T follicular helper cell (primary cell): Measurements from ENCODE around the gene THSD7B.

Experiments used
- DNase-seq: peaks from one replicate; pipeline ENCODE4 v3.0.0-alpha.2; 2020; ENCODE audit warnings: low read depth

Gene THSD7B

GRCh38 chr2:136818839-136819238 lies 53.5 kb downstream of the THSD7B start:
- DNase-seq, result no peak

GRCh38 chr2:136823291-136823690 lies 57.9 kb downstream of the THSD7B start:
- DNase-seq, result no peak

- DNase-seq, result no peak
Observed at GRCh38 chr2:136828162-136828561, 62.8 kb downstream of the THSD7B start.

DNA sequence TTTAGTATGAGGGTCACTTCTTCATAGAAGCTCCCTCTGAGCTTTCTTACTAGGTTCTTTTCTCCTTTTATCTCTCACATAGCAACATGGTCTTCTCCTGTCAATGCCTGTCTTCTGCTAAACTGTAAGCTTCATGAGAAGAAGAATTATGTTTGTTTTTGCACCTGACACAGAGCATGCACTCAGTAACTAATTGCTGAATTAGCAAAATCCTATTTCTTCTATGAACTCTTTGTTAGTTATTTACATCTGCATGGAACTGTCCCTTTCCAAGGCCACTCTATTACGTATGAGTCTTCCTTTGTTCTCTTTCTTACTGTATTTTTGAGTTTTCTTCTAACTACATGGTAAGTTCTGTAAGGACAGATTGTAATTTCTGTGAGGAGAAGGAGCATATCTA lies 63.4 kb downstream of the THSD7B start:
- no peak for DNase-seq

GRCh38 chr2:136844546-136844945 lies 79.2 kb downstream of the THSD7B start:
- no peak for DNase-seq

- DNase-seq, result no peak
Observed at GRCh38 chr2:136858656-136859055, 93.3 kb downstream of the THSD7B start.

DNA sequence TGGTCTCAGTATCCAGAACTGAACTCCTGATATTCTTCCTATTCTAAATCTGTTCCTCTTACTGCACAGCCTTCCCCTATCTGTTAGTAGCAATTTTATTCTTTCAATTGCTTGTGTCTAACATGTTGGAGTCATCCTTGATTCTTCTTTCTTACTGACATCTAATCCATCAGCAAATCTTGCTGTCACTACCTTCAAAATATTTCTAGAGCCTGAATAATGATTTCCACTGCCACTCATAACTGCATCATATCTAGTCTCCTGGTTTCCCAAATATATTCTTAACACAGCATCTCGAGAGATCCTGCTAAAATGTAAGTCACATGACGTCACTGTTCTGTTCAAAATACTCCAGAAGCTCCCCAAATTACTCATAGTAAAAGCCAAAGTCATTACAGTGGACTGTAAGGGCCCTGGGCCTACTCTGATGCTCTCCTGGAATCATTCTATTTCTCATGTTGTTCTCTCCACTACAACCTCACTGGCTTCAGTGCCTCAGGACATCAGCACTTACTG lies 95.2 kb downstream of the THSD7B start:
- DNase-seq, result no peak

DNA sequence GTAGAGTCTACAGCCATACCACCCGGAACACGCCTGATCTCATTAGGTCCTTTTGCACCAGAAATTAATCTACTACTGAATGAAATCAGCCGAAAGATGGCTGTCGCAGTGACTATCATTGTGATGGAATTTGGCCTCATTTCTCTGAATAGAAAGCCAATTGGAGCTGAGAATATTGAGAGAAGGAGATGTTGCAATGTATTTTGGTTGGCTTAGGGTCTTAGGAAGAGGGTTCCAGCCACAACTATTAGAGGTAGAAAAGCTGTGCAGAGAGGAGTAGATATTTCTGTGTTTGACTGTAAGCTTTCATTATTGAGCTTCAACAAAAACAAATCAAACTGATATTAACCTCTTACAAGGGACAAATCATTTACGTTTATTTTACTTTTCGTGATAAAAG lies 98.1 kb downstream of the THSD7B start:
- no peak for DNase-seq

DNA sequence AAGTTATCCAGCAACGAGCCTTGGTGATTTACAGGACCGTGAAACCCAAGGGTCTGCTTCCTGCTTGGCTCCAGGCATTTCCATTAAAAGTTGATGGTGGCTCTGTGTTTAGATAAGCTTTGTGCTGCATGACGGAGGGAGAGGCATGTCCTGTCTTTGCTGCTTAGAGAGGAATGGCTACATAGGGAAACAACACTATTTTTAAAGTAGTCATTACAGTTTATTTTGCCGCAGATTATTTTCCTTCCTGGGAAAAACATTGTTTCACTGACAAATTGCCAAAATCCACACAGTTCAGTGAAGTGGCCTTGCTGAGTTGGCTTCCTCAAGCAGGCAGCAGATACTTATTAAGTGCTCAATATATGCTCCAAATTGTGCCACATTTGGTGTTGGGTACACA lies 98.5 kb downstream of the THSD7B start:
- no peak for DNase-seq

DNA sequence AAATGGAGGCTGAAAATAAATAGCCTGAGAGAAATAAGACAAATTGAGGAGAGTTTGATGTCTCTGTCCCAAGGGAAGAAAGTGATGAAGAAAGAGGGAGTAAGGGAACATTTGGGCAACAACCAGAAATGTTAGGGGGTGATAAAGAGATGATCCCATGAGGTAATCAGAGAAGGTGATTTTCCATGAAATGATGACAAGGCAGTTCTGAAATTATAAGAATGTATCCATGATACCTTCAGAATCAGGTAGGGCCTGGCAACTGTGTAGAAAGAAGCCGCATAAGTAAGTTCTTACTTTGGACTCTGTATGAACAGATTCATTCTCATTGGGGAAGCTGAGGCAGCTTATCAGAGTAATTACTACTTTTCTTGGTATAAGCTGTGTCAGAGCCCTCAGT lies 106.1 kb downstream of the THSD7B start:
- no peak for DNase-seq

- no peak for DNase-seq
Observed at GRCh38 chr2:136874258-136874657, 108.9 kb downstream of the THSD7B start.

GRCh38 chr2:136891100-136891499 lies 125.8 kb downstream of the THSD7B start:
- DNase-seq, result no peak

DNA sequence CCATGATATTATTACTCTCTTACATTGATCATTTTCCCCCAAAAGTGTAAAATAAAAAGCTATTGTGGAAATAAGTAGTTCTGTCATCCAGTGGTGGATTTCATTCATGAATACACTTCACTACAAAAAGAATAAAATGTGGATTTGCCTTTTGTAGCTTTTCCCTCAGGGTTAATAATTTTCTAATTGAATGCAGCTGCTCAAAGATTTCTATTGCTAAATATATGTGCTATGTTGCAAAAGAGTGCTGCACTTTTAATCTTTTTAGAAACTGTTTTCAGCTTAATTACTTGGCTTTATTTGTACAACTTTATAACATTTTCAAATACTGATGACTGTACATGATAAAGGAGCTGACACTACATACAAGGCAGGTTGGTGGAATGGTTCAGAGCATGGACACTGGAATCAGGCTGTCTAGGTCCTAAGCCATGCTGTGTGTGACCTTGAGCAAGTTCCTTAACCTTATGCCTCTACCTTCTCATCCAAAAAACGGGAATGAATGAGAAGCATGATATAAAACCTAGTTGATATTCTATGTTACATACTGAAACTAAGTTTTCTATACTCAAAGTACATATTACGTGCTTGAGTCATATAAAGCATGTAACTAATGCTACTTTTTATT lies 128.8 kb downstream of the THSD7B start:
- no peak for DNase-seq

DNA sequence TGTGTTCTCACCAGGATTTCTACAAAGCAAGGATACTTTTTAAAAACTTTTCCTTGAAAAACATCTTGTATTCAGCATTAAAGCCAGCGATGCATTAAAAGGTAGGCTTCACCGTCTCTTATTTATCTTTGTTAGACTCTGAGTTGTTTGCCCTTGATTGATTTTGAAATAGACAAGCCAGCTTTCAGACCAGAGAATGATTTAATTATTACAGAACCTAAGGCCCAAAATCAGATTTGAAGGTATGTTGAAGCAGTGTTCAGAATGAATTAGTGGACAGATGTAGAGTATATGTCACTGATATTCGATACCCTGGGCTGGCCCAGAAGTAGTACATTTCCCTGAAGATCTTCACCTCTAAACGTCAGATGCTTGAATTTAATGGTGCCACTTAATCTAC lies 136.4 kb downstream of the THSD7B start:
- DNase-seq, result no peak

- no peak for DNase-seq
Observed at GRCh38 chr2:136905779-136906178, 140.4 kb downstream of the THSD7B start.

- DNase-seq, result no peak
Observed at GRCh38 chr2:136909777-136910176, 144.4 kb downstream of the THSD7B start.

DNA sequence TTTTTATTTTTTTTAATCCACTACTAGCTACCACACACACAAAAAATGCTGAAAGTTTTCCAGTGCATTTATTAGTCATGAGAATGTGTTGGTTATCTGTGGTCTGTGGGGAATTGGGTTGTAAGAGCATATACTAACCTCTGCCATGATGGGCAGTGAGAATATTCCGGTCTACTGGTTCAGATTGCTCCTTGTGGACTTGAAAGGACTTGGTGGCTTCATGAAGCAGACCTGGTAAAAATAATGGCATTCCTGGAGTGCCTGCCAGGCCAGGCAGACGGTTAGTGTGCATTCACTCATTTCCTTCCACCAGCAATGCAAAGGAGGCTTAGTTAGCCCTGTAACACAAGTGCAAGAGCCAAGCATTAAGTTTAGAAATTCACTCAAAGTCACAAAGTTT lies 150.8 kb downstream of the THSD7B start:
- DNase-seq, result no peak

DNA sequence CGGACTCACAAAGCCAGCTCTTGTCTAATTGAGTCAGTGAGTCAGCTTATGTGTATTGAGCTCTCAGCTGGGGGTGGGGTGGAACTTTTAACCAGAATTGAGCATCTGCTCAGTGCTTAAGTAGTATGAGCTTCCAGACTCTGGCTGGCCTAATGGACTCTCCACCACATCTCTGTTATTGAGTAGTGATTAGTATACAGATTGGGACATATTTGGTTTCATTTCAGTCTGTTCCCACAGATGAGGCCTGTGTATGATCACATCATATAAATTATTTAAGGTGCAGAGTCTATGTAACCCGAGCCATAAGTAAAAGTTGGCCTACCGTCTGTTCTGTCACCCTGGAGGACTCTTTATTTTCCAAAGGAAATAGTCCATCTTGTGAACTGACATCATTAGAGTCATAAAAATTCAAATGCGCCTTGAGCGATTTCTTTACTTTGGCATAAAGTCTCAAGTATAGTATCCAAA lies 152.1 kb downstream of the THSD7B start:
- no peak for DNase-seq

DNA sequence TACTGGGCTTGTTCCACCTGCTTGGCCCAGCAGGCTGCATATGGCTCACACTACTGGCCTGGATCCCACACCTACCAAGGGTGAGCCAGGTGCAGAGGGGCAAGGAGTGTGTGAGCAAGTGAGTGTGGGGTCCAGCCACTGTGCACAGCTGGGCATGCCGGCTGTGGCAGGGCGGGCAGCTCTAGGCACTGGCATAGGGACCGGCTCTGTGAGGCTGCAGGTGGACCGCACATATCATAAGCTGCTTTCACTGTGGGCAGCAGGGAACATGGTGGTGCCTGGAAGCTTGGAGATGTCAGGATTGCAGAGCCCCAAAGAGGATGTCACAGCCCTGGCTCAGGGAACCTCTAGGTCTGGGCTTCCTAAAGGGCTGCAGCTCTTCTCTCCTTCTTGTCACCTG lies 154.3 kb downstream of the THSD7B start:
- no peak for DNase-seq

GRCh38 chr2:136920652-136921333 lies 155.4 kb downstream of the THSD7B start:
- DNase-seq, result no peak

DNA sequence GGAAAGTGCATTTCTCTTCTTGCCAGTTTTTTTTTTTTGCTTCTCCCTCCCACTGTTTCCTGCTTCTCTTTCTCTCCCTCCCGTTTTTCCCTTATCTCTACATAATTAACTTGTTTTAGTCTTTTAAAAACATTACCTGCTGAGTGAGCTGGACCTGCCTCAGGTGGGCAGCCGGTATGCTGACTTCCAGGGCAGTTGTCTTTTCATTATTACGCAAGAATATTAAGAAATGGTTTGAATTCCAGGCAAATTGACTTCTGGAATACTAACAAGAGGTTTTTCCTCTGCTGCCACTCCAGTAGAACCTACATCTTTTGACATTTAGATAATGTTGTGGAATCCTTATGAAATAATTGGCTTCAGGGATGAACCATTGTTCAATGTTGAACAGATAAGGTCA lies 161.8 kb downstream of the THSD7B start:
- DNase-seq, result no peak

GRCh38 chr2:136929531-136929930 lies 164.2 kb downstream of the THSD7B start:
- no peak for DNase-seq

- DNase-seq, result no peak
Observed at GRCh38 chr2:136932700-136933099, 167.4 kb downstream of the THSD7B start.

DNA sequence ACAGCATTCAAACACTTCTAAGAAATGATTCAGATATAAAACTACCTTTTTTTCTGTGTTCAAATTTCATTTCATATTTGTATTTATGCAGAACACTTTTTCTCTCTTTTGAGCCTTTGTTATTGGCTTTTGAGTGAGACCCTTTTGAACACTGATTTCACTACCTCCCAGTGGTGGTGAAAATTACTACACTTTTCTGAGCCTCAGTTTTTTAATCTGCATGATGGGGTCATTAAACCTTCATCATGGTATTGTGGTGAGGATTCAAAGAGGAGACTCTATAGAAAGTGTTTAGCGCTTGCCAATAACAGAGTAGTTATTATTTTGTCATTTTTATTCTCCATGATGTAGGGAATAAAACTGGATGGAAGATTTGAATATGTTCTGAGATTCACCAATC lies 169.8 kb downstream of the THSD7B start:
- no peak for DNase-seq
